GM20431 (cell line): ENCODE data around the gene ABCA1.

Experiments used
- in situ Hi-C: fragments of 300-500 bp; cut with MseI, MboI; formaldehyde crosslinking; loops from one replicate; pipeline ENCODE4 v1.15.0; 2020; ENCODE audit warnings: low sequenced_read_pairs; ENCODE audit not compliant: unreplicated experiment

ABCA1 gene

GRCh38 chr9:104810421-104811339 lies 117.3 kb downstream of the ABCA1 start:
- in situ Hi-C loops, result no loop called here

- in situ Hi-C loops, result no loop called here
Measured at GRCh38 chr9:104808035-104808614, 119.8 kb downstream of the ABCA1 start.

GRCh38 chr9:104805441-104805840 lies 122.5 kb downstream of the ABCA1 start:
- in situ Hi-C loops, result no loop called here

- in situ Hi-C loops, result no loop called here
Measured at GRCh38 chr9:104802906-104803305, 125.0 kb downstream of the ABCA1 start.

GRCh38 chr9:104802110-104802509 lies 125.8 kb downstream of the ABCA1 start:
- in situ Hi-C loops, result no loop called here

- in situ Hi-C loops, result no loop called here
Measured at GRCh38 chr9:104800068-104800785, 127.7 kb downstream of the ABCA1 start.

GRCh38 chr9:104798209-104798995 lies 129.6 kb downstream of the ABCA1 start:
- in situ Hi-C loops, result no loop called here

- in situ Hi-C loops, result no loop called here
Measured at GRCh38 chr9:104795857-104796256, 132.1 kb downstream of the ABCA1 start.

GRCh38 chr9:104795082-104795481 lies 132.9 kb downstream of the ABCA1 start:
- in situ Hi-C loops, result no loop called here

- in situ Hi-C loops, result no loop called here
Measured at GRCh38 chr9:104794070-104794469, 133.9 kb downstream of the ABCA1 start.

- in situ Hi-C loops, result no loop called here
Measured at GRCh38 chr9:104788251-104788650, 139.7 kb downstream of the ABCA1 start.

- in situ Hi-C loops, result no loop called here
Measured at GRCh38 chr9:104787306-104788015, 140.5 kb downstream of the ABCA1 start.

- in situ Hi-C loops, result no loop called here
Measured at GRCh38 chr9:104786293-104786692, 141.7 kb downstream of the ABCA1 start.

GRCh38 chr9:104784098-104784497 lies 143.9 kb downstream of the ABCA1 start:
- in situ Hi-C loops, result no loop called here

- in situ Hi-C loops, result no loop called here
Measured at GRCh38 chr9:104783588-104783987, 144.4 kb downstream of the ABCA1 start.

- in situ Hi-C loops, result no loop called here
Measured at GRCh38 chr9:104780796-104781395, 147.1 kb downstream of the ABCA1 start.

- in situ Hi-C loops, result no loop called here
Measured at GRCh38 chr9:104779946-104780535, 147.9 kb downstream of the ABCA1 start.

GRCh38 chr9:104779334-104779733 lies 148.6 kb downstream of the ABCA1 start:
- in situ Hi-C loops, result no loop called here

- in situ Hi-C loops, result no loop called here
Measured at GRCh38 chr9:104778802-104779201, 149.2 kb downstream of the ABCA1 start.
